ENCODE measurements around the gene CDH4. TPM values are rescaled to one million over a fixed set of nuclear protein-coding genes. Genes with fewer than 3 reads are reported as not detected.

Gene CDH4
- polyA plus RNA-seq, 2 donors, result 0.02 to 0.05 TPM

- Histone ChIP-seq H3K27ac (ENCODE audit: low read depth in 2 of 2, low read length in 1 of 2) (no peak overlapping the region), H3K27me3 (ENCODE audit: control insufficient read depth in 1 of 2, insufficient read depth in 2 of 2, low read length in 2 of 2) (no peaks in the 10 kb centered on the region), H3K4me3 (ENCODE audit: low read depth in 1 of 2, low read length in 2 of 2) (no peak overlapping the region), H3K36me3 (ENCODE audit: control insufficient read depth in 2 of 2, insufficient read depth in 2 of 2, low read length in 1 of 2) (no peaks in the 10 kb centered on the region), H3K9me3 (ENCODE audit: control insufficient read depth in 2 of 2, insufficient read depth in 1 of 2, low read depth in 1 of 2, low read length in 1 of 2) (no peaks in the 10 kb centered on the region), H3K4me1 (ENCODE audit: control insufficient read depth in 2 of 2, insufficient read depth in 2 of 2, low read length in 1 of 2) (peaks cover 0 to 2% of the 10 kb centered on the region in 2 donors)
- WGBS, 2 donors, result 83 to 87% methylated on average over 10 of the region's 10 CpGs
Observed at GRCh38 chr20:61630816-61631215, 378.8 kb downstream of the CDH4 start.

DNA sequence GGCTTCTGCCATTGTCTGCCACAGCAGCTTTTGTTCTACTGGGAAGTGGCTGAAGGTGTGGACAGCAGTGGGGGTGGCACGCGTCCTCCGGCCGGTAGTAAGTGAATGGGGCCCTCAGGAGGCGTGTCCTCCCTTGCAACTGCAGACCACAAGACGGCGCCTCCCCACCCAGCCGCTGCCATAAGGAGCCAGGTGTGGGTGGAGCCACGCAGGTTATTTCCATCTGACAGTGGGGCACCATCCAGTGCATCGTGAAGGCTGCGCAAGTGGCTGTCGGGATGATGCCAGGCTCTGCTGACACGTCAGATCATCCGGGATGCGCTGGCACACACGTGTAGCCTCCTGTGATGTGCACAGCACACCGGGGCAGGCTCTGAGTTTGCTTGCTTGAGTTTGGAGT lies 379.7 kb downstream of the CDH4 start:
- no peak overlapping the region for H3K4me3 ChIP-seq (ENCODE audit: low read depth in 1 of 2, low read length in 2 of 2)
- H3K9me3 ChIP-seq (ENCODE audit: control insufficient read depth in 2 of 2, insufficient read depth in 1 of 2, low read depth in 1 of 2, low read length in 1 of 2), result no peaks in the 10 kb centered on the region
- WGBS, 2 donors, result 75 to 83% methylated on average over 17 of the region's 17 CpGs
- H3K4me1 ChIP-seq (ENCODE audit: control insufficient read depth in 2 of 2, insufficient read depth in 2 of 2, low read length in 1 of 2), result peaks cover 0 to 2% of the 10 kb centered on the region in 2 donors
- no peaks in the 10 kb centered on the region for H3K27me3 ChIP-seq (ENCODE audit: control insufficient read depth in 1 of 2, insufficient read depth in 2 of 2, low read length in 2 of 2)
- H3K27ac ChIP-seq (ENCODE audit: low read depth in 2 of 2, low read length in 1 of 2), result no peak overlapping the region
- no peaks in the 10 kb centered on the region for H3K36me3 ChIP-seq (ENCODE audit: control insufficient read depth in 2 of 2, insufficient read depth in 2 of 2, low read length in 1 of 2)

DNA sequence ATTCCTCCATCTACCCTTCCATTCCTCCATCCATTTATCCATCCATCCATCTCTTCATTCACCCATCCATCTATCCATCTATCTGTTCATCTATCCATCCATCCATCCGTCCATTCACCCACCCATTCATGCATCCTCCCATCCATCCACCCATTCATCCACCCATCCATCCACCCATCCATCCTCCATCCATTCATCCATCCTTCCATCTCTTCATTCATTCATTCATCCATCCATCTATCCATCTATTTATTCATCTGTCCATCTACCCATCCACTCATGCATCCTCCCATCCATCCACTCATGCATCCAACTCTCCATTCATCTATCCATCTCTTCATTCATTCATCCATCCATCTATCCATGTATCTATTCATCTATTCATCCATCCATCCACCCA lies 380.9 kb downstream of the CDH4 start:
- H3K27ac ChIP-seq (ENCODE audit: low read depth in 2 of 2, low read length in 1 of 2), result no peak overlapping the region
- H3K27me3 ChIP-seq (ENCODE audit: control insufficient read depth in 1 of 2, insufficient read depth in 2 of 2, low read length in 2 of 2), result no peaks in the 10 kb centered on the region
- peaks cover 0 to 2% of the 10 kb centered on the region in 2 donors for H3K4me1 ChIP-seq (ENCODE audit: control insufficient read depth in 2 of 2, insufficient read depth in 2 of 2, low read length in 1 of 2)
- WGBS, 2 donors, result 76 to 89% methylated on average over 1 of the region's 1 CpG
- H3K4me3 ChIP-seq (ENCODE audit: low read depth in 1 of 2, low read length in 2 of 2), result no peak overlapping the region
- no peaks in the 10 kb centered on the region for H3K36me3 ChIP-seq (ENCODE audit: control insufficient read depth in 2 of 2, insufficient read depth in 2 of 2, low read length in 1 of 2)
- H3K9me3 ChIP-seq (ENCODE audit: control insufficient read depth in 2 of 2, insufficient read depth in 1 of 2, low read depth in 1 of 2, low read length in 1 of 2), result no peaks in the 10 kb centered on the region

DNA sequence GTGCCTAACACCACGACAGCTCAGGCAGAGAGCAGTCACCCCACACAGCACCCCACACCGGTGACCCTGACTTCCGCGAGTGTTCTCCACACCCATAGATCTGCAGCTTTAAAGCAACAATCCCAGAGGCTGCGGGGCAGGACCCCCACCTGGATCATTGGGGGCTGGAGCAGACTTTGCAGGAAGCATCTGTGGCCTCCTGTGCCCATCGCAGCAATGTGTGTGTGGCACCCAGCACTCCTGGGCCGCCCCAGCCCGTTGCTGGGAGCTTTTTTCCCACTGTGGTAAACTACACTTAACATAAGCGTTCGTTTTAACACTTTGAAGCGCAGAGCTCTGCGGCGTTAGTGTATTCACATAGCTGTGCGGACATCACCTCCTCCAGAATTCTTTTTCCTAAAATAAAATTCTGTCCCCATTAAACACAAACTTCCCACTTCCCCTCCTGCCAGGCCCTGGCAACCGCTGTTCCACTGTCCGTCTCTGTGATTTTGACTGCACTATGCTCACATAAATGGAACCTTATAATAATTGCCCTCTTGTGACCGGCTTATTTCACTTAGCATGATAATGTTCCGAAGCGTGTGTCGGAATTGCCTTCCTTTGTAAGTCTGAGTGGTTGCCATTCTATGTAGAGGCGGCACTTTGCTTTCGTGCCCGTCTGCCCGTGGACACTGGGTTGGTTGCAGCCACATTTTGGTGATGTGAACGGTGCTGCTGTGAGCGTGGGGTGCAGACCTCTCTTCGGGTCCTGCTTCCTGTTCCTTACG lies 382.5 kb downstream of the CDH4 start:
- 87 to 92% methylated on average over 28 of the region's 28 CpGs for WGBS, 2 donors

GRCh38 chr20:61635721-61636455 lies 383.8 kb downstream of the CDH4 start:
- no peak overlapping the region for H3K27ac ChIP-seq (ENCODE audit: low read depth in 2 of 2, low read length in 1 of 2)
- no peaks in the 10 kb centered on the region for H3K27me3 ChIP-seq (ENCODE audit: control insufficient read depth in 1 of 2, insufficient read depth in 2 of 2, low read length in 2 of 2)
- H3K4me3 ChIP-seq (ENCODE audit: low read depth in 1 of 2, low read length in 2 of 2), result no peak overlapping the region
- no peaks in the 10 kb centered on the region for H3K36me3 ChIP-seq (ENCODE audit: control insufficient read depth in 2 of 2, insufficient read depth in 2 of 2, low read length in 1 of 2)
- peaks cover 0 to 2% of the 10 kb centered on the region in 2 donors for H3K4me1 ChIP-seq (ENCODE audit: control insufficient read depth in 2 of 2, insufficient read depth in 2 of 2, low read length in 1 of 2)
- no peaks in the 10 kb centered on the region for H3K9me3 ChIP-seq (ENCODE audit: control insufficient read depth in 2 of 2, insufficient read depth in 1 of 2, low read depth in 1 of 2, low read length in 1 of 2)
- 74 to 80% methylated on average over 19 of the region's 19 CpGs for WGBS, 2 donors

More for the DNA sequence above, 382.5 kb downstream of the CDH4 start:
- H3K27me3 ChIP-seq (ENCODE audit: control insufficient read depth in 1 of 2, insufficient read depth in 2 of 2, low read length in 2 of 2), result no peaks in the 10 kb centered on the region
- no peak overlapping the region for H3K27ac ChIP-seq (ENCODE audit: low read depth in 2 of 2, low read length in 1 of 2)
- H3K4me3 ChIP-seq (ENCODE audit: low read depth in 1 of 2, low read length in 2 of 2), result no peak overlapping the region
- H3K36me3 ChIP-seq (ENCODE audit: control insufficient read depth in 2 of 2, insufficient read depth in 2 of 2, low read length in 1 of 2), result no peaks in the 10 kb centered on the region
- no peaks in the 10 kb centered on the region for H3K9me3 ChIP-seq (ENCODE audit: control insufficient read depth in 2 of 2, insufficient read depth in 1 of 2, low read depth in 1 of 2, low read length in 1 of 2)
- H3K4me1 ChIP-seq (ENCODE audit: control insufficient read depth in 2 of 2, insufficient read depth in 2 of 2, low read length in 1 of 2), result no peaks in the 10 kb centered on the region

DNA sequence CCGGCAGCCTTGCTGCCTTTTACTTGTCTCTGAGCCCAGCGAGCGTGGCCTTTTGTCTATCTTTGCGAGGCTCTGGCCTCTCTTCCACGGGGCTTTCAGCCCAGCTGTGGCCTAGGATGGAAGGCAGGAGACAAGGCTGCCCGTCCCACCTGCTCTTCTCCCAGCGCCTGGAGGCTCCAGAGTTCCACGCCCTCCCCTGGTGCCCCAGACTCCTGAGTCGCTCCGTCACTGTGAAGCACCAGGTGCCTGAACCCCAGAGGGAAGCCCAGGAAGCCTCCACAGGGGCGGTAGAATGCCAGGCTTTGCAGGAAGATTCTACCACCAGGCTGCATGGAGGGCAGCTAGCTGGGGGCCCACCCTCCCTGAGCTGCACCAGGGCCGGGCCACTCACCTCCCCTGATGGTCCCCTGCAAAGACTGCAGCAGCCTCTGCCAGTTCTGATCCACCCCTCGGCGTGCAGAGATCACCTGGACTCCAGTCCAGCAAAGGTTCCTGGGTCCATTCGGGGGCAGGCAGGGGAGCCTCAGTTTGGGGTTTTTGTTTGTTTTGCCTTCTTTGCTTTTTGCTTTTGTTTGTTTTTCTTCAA lies 384.6 kb downstream of the CDH4 start:
- H3K36me3 ChIP-seq (ENCODE audit: control insufficient read depth in 2 of 2, insufficient read depth in 2 of 2, low read length in 1 of 2), result no peaks in the 10 kb centered on the region
- H3K9me3 ChIP-seq (ENCODE audit: control insufficient read depth in 2 of 2, insufficient read depth in 1 of 2, low read depth in 1 of 2, low read length in 1 of 2), result no peaks in the 10 kb centered on the region
- WGBS, 2 donors, result 68 to 80% methylated on average over 15 of the region's 15 CpGs
- H3K4me3 ChIP-seq (ENCODE audit: low read depth in 1 of 2, low read length in 2 of 2), result no peak overlapping the region
- H3K27me3 ChIP-seq (ENCODE audit: control insufficient read depth in 1 of 2, insufficient read depth in 2 of 2, low read length in 2 of 2), result no peaks in the 10 kb centered on the region
- peaks cover 0 to 2% of the 10 kb centered on the region in 2 donors for H3K4me1 ChIP-seq (ENCODE audit: control insufficient read depth in 2 of 2, insufficient read depth in 2 of 2, low read length in 1 of 2)
- H3K27ac ChIP-seq (ENCODE audit: low read depth in 2 of 2, low read length in 1 of 2), result no peak overlapping the region

- peaks cover 0 to 2% of the 10 kb centered on the region in 2 donors for H3K9me3 ChIP-seq (ENCODE audit: control insufficient read depth in 2 of 2, insufficient read depth in 1 of 2, low read depth in 1 of 2, low read length in 1 of 2)
- WGBS, 2 donors, result 75 to 80% methylated on average over 17 of the region's 17 CpGs
- no peak overlapping the region for H3K4me3 ChIP-seq (ENCODE audit: low read depth in 1 of 2, low read length in 2 of 2)
- H3K27ac ChIP-seq (ENCODE audit: low read depth in 2 of 2, low read length in 1 of 2), result no peak overlapping the region
- H3K36me3 ChIP-seq (ENCODE audit: control insufficient read depth in 2 of 2, insufficient read depth in 2 of 2, low read length in 1 of 2), result no peaks in the 10 kb centered on the region
- H3K27me3 ChIP-seq (ENCODE audit: control insufficient read depth in 1 of 2, insufficient read depth in 2 of 2, low read length in 2 of 2), result no peaks in the 10 kb centered on the region
- H3K4me1 ChIP-seq (ENCODE audit: control insufficient read depth in 2 of 2, insufficient read depth in 2 of 2, low read length in 1 of 2), result peaks cover 0 to 2% of the 10 kb centered on the region in 2 donors
Observed at GRCh38 chr20:61638802-61639585, 386.9 kb downstream of the CDH4 start.

GRCh38 chr20:61640131-61640870 lies 388.2 kb downstream of the CDH4 start:
- H3K9me3 ChIP-seq (ENCODE audit: control insufficient read depth in 2 of 2, insufficient read depth in 1 of 2, low read depth in 1 of 2, low read length in 1 of 2), result peaks cover 0 to 2% of the 10 kb centered on the region in 2 donors
- peaks cover 0 to 2% of the 10 kb centered on the region in 2 donors for H3K4me1 ChIP-seq (ENCODE audit: control insufficient read depth in 2 of 2, insufficient read depth in 2 of 2, low read length in 1 of 2)
- no peaks in the 10 kb centered on the region for H3K36me3 ChIP-seq (ENCODE audit: control insufficient read depth in 2 of 2, insufficient read depth in 2 of 2, low read length in 1 of 2)
- H3K27me3 ChIP-seq (ENCODE audit: control insufficient read depth in 1 of 2, insufficient read depth in 2 of 2, low read length in 2 of 2), result no peaks in the 10 kb centered on the region
- H3K27ac ChIP-seq (ENCODE audit: low read depth in 2 of 2, low read length in 1 of 2), result no peak overlapping the region
- H3K4me3 ChIP-seq (ENCODE audit: low read depth in 1 of 2, low read length in 2 of 2), result no peak overlapping the region
- 66 to 67% methylated on average over 23 of the region's 23 CpGs for WGBS, 2 donors

DNA sequence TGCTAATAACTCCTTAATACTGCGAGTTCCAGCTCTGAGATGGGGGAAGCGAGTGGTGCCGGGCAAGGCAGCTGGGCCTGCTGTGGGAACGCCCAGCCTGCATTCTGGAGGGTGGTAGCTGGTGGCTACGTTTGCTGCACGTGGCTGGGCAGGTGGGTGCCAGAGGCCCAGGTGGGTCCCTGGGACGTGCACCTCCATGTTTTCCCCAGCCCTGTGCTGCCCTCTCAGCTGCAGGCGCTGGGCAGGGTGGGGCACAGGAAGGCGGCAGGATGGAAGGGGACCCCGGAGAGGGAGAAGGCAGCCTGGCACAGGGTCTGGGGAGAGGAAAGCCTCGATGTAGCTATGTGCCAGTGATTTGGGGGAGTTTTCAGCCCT lies 388.8 kb downstream of the CDH4 start:
- Histone ChIP-seq H3K27ac (ENCODE audit: low read depth in 2 of 2, low read length in 1 of 2) (no peak overlapping the region), H3K9me3 (ENCODE audit: control insufficient read depth in 2 of 2, insufficient read depth in 1 of 2, low read depth in 1 of 2, low read length in 1 of 2) (peaks cover 0 to 2% of the 10 kb centered on the region in 2 donors), H3K4me1 (ENCODE audit: control insufficient read depth in 2 of 2, insufficient read depth in 2 of 2, low read length in 1 of 2) (peaks cover 0 to 2% of the 10 kb centered on the region in 2 donors), H3K4me3 (ENCODE audit: low read depth in 1 of 2, low read length in 2 of 2) (no peak overlapping the region), H3K27me3 (ENCODE audit: control insufficient read depth in 1 of 2, insufficient read depth in 2 of 2, low read length in 2 of 2) (no peaks in the 10 kb centered on the region), H3K36me3 (ENCODE audit: control insufficient read depth in 2 of 2, insufficient read depth in 2 of 2, low read length in 1 of 2) (no peaks in the 10 kb centered on the region)
- WGBS, 2 donors, result 66 to 82% methylated on average over 11 of the region's 11 CpGs
